ENCODE results near the gene GLIPR1. TPM values are rescaled to one million over a fixed set of nuclear protein-coding genes. Genes with fewer than 3 reads are reported as not detected.

Gene GLIPR1
- total and polyA plus RNA-seq, 7 experiments from 2014 or later, result 28.2 to 132 (median 49.1) TPM

- ATAC-seq (no peak), DNase-seq (no peak)
- POLR2A ChIA-PET, result no interaction called here
- CTCF ChIA-PET, result interaction anchor here (0.7 kb wide), 3 partner anchors 497 to 1063 kb away, joined by 3 to 4 read pairs (median 4); no protein-coding TSS in a partner anchor
- H3K9me3 Mint-ChIP-seq, result no peaks in the 10 kb centered on the region
- no peak overlapping the region for H3K4me3 Mint-ChIP-seq
- H3K4me1 ChIP-seq (ENCODE audit: control insufficient read depth in 2 of 2, insufficient read depth in 2 of 2, low read length in 2 of 2), result no peaks in the 10 kb centered on the region
- no peaks in the 10 kb centered on the region for H3K4me1 Mint-ChIP-seq
- H3K27ac Mint-ChIP-seq, result no peak overlapping the region
- peaks cover 5 to 35% (median 16%) of the 10 kb centered on the region in 5 donors for H3K27me3 Mint-ChIP-seq
- no peaks in the 10 kb centered on the region for H3K27me3 ChIP-seq (ENCODE audit: control insufficient read depth in 2 of 2, insufficient read depth in 2 of 2, low read length in 2 of 2)
- intact Hi-C loops (cut with micrococcal nuclease), result no loop called here
- H3K27ac ChIP-seq (ENCODE audit: low read depth, low read length), result no peak overlapping the region
- H3K36me3 Mint-ChIP-seq, result no peaks in the 10 kb centered on the region
- no peaks in the 10 kb centered on the region for H3K9me3 ChIP-seq (ENCODE audit: control insufficient read depth in 2 of 3, low read length in 3 of 3)
- no peak overlapping the region for H3K4me3 ChIP-seq (ENCODE audit: low read length)
- no peaks in the 10 kb centered on the region for H3K36me3 ChIP-seq (ENCODE audit: control insufficient read depth in 2 of 3, insufficient read depth in 3 of 3, low read length in 3 of 3)
Observed at GRCh38 chr12:75539889-75540288, 59.3 kb downstream of the GLIPR1 start.

GRCh38 chr12:75542942-75543341, 62.4 kb downstream of the GLIPR1 start:
- H3K27me3 ChIP-seq (ENCODE audit: control insufficient read depth in 2 of 2, insufficient read depth in 2 of 2, low read length in 2 of 2), result no peaks in the 10 kb centered on the region
- no peaks in the 10 kb centered on the region for H3K4me1 ChIP-seq (ENCODE audit: control insufficient read depth in 2 of 2, insufficient read depth in 2 of 2, low read length in 2 of 2)
- H3K36me3 ChIP-seq (ENCODE audit: control insufficient read depth in 2 of 3, insufficient read depth in 3 of 3, low read length in 3 of 3), result no peaks in the 10 kb centered on the region
- DNase-seq, result no peak
- no peaks in the 10 kb centered on the region for H3K9me3 Mint-ChIP-seq
- no peak overlapping the region for H3K4me3 ChIP-seq (ENCODE audit: low read length)
- no peak overlapping the region for H3K27ac Mint-ChIP-seq
- no peak for ATAC-seq
- no peaks in the 10 kb centered on the region for H3K36me3 Mint-ChIP-seq
- ChIA-PET POLR2A (no interaction called here), CTCF (interaction anchor here (1.3 kb wide), 1 partner anchor 15 kb away, joined by 3 read pairs; no protein-coding TSS in a partner anchor)
- intact Hi-C loops (cut with micrococcal nuclease), result no loop called here
- H3K27ac ChIP-seq (ENCODE audit: low read depth, low read length), result no peak overlapping the region
- H3K4me1 Mint-ChIP-seq, result no peaks in the 10 kb centered on the region
- H3K9me3 ChIP-seq (ENCODE audit: control insufficient read depth in 2 of 3, low read length in 3 of 3), result no peaks in the 10 kb centered on the region
- H3K27me3 Mint-ChIP-seq, result peaks cover 5 to 41% (median 22%) of the 10 kb centered on the region in 5 donors
- H3K4me3 Mint-ChIP-seq, result no peak overlapping the region

GRCh38 chr12:75543529-75543928, 63.0 kb downstream of the GLIPR1 start:
- no peaks in the 10 kb centered on the region for H3K36me3 Mint-ChIP-seq
- no peaks in the 10 kb centered on the region for H3K9me3 Mint-ChIP-seq
- no peaks in the 10 kb centered on the region for H3K36me3 ChIP-seq (ENCODE audit: control insufficient read depth in 2 of 3, insufficient read depth in 3 of 3, low read length in 3 of 3)
- H3K27me3 ChIP-seq (ENCODE audit: control insufficient read depth in 2 of 2, insufficient read depth in 2 of 2, low read length in 2 of 2), result no peaks in the 10 kb centered on the region
- H3K27ac Mint-ChIP-seq, result no peak overlapping the region
- H3K4me3 Mint-ChIP-seq, result no peak overlapping the region
- ATAC-seq (no peak), DNase-seq (no peak)
- no peaks in the 10 kb centered on the region for H3K4me1 Mint-ChIP-seq
- H3K4me1 ChIP-seq (ENCODE audit: control insufficient read depth in 2 of 2, insufficient read depth in 2 of 2, low read length in 2 of 2), result no peaks in the 10 kb centered on the region
- H3K27me3 Mint-ChIP-seq, result peaks cover 7 to 40% (median 23%) of the 10 kb centered on the region in 5 donors
- H3K4me3 ChIP-seq (ENCODE audit: low read length), result no peak overlapping the region
- H3K9me3 ChIP-seq (ENCODE audit: control insufficient read depth in 2 of 3, low read length in 3 of 3), result no peaks in the 10 kb centered on the region
- intact Hi-C loops (cut with micrococcal nuclease), result no loop called here
- CTCF ChIA-PET, result interaction anchor here (0.6 to 1.3 kb wide), 2 partner anchors 16 to 484 kb away, joined by 3 read pairs; no protein-coding TSS in a partner anchor
- POLR2A ChIA-PET, result no interaction called here
- no peak overlapping the region for H3K27ac ChIP-seq (ENCODE audit: low read depth, low read length)

GRCh38 chr12:75545636-75546035, 65.1 kb downstream of the GLIPR1 start:
- H3K4me3 ChIP-seq (ENCODE audit: low read length), result no peak overlapping the region
- intact Hi-C loops (cut with micrococcal nuclease), result no loop called here
- no peaks in the 10 kb centered on the region for H3K27me3 ChIP-seq (ENCODE audit: control insufficient read depth in 2 of 2, insufficient read depth in 2 of 2, low read length in 2 of 2)
- no peaks in the 10 kb centered on the region for H3K9me3 ChIP-seq (ENCODE audit: control insufficient read depth in 2 of 3, low read length in 3 of 3)
- DNase-seq, result no peak
- Mint-ChIP-seq H3K27me3 (peaks cover 18 to 47% (median 32%) of the 10 kb centered on the region in 5 donors), H3K9me3 (no peaks in the 10 kb centered on the region), H3K4me3 (no peak overlapping the region), H3K4me1 (no peaks in the 10 kb centered on the region), H3K27ac (no peak overlapping the region), H3K36me3 (no peaks in the 10 kb centered on the region)
- no peak for ATAC-seq
- ChIA-PET POLR2A (no interaction called here), CTCF (interaction anchor here (0.6 kb wide), 1 partner anchor 9 kb away, joined by 3 read pairs; no protein-coding TSS in a partner anchor)
- no peaks in the 10 kb centered on the region for H3K4me1 ChIP-seq (ENCODE audit: control insufficient read depth in 2 of 2, insufficient read depth in 2 of 2, low read length in 2 of 2)
- no peaks in the 10 kb centered on the region for H3K36me3 ChIP-seq (ENCODE audit: control insufficient read depth in 2 of 3, insufficient read depth in 3 of 3, low read length in 3 of 3)
- H3K27ac ChIP-seq (ENCODE audit: low read depth, low read length), result no peak overlapping the region

- no peaks in the 10 kb centered on the region for H3K4me1 Mint-ChIP-seq
- no peaks in the 10 kb centered on the region for H3K36me3 Mint-ChIP-seq
- ATAC-seq (no peak), DNase-seq (no peak)
- ChIA-PET POLR2A (no interaction called here), CTCF (no interaction called here)
- no peak overlapping the region for H3K4me3 ChIP-seq (ENCODE audit: low read length)
- no peaks in the 10 kb centered on the region for H3K9me3 ChIP-seq (ENCODE audit: control insufficient read depth in 2 of 3, low read length in 3 of 3)
- H3K36me3 ChIP-seq (ENCODE audit: control insufficient read depth in 2 of 3, insufficient read depth in 3 of 3, low read length in 3 of 3), result no peaks in the 10 kb centered on the region
- no peaks in the 10 kb centered on the region for H3K27me3 ChIP-seq (ENCODE audit: control insufficient read depth in 2 of 2, insufficient read depth in 2 of 2, low read length in 2 of 2)
- no peak overlapping the region for H3K27ac Mint-ChIP-seq
- intact Hi-C loops (cut with micrococcal nuclease), result no loop called here
- no peak overlapping the region for H3K27ac ChIP-seq (ENCODE audit: low read depth, low read length)
- H3K4me3 Mint-ChIP-seq, result no peak overlapping the region
- peaks cover 20 to 55% (median 36%) of the 10 kb centered on the region in 5 donors for H3K27me3 Mint-ChIP-seq
- no peaks in the 10 kb centered on the region for H3K9me3 Mint-ChIP-seq
- H3K4me1 ChIP-seq (ENCODE audit: control insufficient read depth in 2 of 2, insufficient read depth in 2 of 2, low read length in 2 of 2), result no peaks in the 10 kb centered on the region
Observed at GRCh38 chr12:75548879-75549278, 68.3 kb downstream of the GLIPR1 start.

GRCh38 chr12:75549989-75550388, 69.4 kb downstream of the GLIPR1 start:
- Mint-ChIP-seq H3K27ac (no peak overlapping the region), H3K9me3 (no peaks in the 10 kb centered on the region), H3K4me1 (no peaks in the 10 kb centered on the region), H3K36me3 (no peaks in the 10 kb centered on the region), H3K4me3 (no peak overlapping the region), H3K27me3 (peaks cover 16 to 61% (median 27%) of the 10 kb centered on the region in 5 donors)
- Histone ChIP-seq H3K36me3 (ENCODE audit: control insufficient read depth in 2 of 3, insufficient read depth in 3 of 3, low read length in 3 of 3) (no peaks in the 10 kb centered on the region), H3K9me3 (ENCODE audit: control insufficient read depth in 2 of 3, low read length in 3 of 3) (no peaks in the 10 kb centered on the region), H3K27ac (ENCODE audit: low read depth, low read length) (no peak overlapping the region), H3K4me3 (ENCODE audit: low read length) (no peak overlapping the region), H3K4me1 (ENCODE audit: control insufficient read depth in 2 of 2, insufficient read depth in 2 of 2, low read length in 2 of 2) (no peaks in the 10 kb centered on the region), H3K27me3 (ENCODE audit: control insufficient read depth in 2 of 2, insufficient read depth in 2 of 2, low read length in 2 of 2) (no peaks in the 10 kb centered on the region)
- intact Hi-C loops (cut with micrococcal nuclease), result no loop called here
- no peak for ATAC-seq
- DNase-seq, result no peak
- ChIA-PET POLR2A (no interaction called here), CTCF (no interaction called here)

GRCh38 chr12:75550401-75551240, 70.1 kb downstream of the GLIPR1 start:
- no peaks in the 10 kb centered on the region for H3K27me3 ChIP-seq (ENCODE audit: control insufficient read depth in 2 of 2, insufficient read depth in 2 of 2, low read length in 2 of 2)
- Mint-ChIP-seq H3K36me3 (no peaks in the 10 kb centered on the region), H3K27me3 (peaks cover 16 to 61% (median 26%) of the 10 kb centered on the region in 5 donors), H3K4me1 (no peaks in the 10 kb centered on the region), H3K9me3 (no peaks in the 10 kb centered on the region), H3K4me3 (no peak overlapping the region), H3K27ac (no peak overlapping the region)
- ChIA-PET CTCF (no interaction called here), POLR2A (no interaction called here)
- ATAC-seq, result no peak
- no peaks in the 10 kb centered on the region for H3K4me1 ChIP-seq (ENCODE audit: control insufficient read depth in 2 of 2, insufficient read depth in 2 of 2, low read length in 2 of 2)
- no peak overlapping the region for H3K27ac ChIP-seq (ENCODE audit: low read depth, low read length)
- H3K9me3 ChIP-seq (ENCODE audit: control insufficient read depth in 2 of 3, low read length in 3 of 3), result no peaks in the 10 kb centered on the region
- H3K4me3 ChIP-seq (ENCODE audit: low read length), result no peak overlapping the region
- H3K36me3 ChIP-seq (ENCODE audit: control insufficient read depth in 2 of 3, insufficient read depth in 3 of 3, low read length in 3 of 3), result no peaks in the 10 kb centered on the region
- no peak for DNase-seq
- intact Hi-C loops (cut with micrococcal nuclease), result no loop called here
